ENCODE data around the gene AGBL4. TPM values are rescaled to one million over a fixed set of nuclear protein-coding genes. Genes with fewer than 3 reads are reported as not detected.

AGBL4 gene
- total and polyA plus RNA-seq, 2 of the 4 experiments (the other 2 are of a cell fraction) = not detected

DNA sequence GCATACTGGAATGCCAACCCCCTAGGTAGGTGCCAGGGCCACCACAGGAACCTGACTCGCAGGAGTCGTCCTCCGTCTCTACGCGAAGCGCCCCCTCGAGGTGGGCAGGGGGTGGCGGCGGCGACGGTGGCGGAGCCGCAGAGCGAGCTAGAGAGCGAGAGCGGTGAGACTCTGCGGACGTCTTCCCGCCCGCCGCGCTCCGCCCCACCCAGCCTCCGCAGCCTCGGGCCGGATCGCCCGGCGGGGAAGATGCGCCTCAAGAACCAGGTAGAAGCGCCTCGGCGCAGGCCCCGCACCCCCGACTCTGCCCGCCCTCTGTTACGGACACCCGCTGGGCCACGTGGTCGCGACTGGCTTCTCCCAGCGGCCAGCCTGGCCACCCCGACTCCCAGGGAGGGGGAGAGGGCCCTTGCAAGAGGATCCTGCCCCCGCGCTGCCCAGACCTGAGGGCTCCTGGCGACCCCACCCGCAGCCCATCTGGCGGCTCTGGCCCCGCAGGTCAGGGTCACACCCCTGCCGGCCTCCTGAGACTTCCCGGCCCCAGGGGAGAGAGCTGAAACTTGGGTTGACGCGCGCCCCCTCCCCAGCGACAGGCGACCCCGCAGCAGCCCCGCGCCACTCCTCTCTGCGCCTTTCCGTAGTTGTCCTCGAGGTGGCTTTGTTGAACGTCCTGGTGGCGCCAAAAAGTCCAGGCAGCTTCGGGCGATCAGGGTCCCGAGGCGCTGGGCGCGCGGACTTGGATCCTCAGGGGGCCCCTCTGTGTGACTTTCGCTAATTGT lies 24.4 kb upstream of the AGBL4 start:
- in situ Hi-C loops (cut with MboI; ENCODE audit: low sequenced_read_pairs) (no loop called here), dilution Hi-C loops (cut with HindIII; ENCODE audit: low sequenced_read_pairs, unreplicated experiment) (no loop called here)
- no peak overlapping the region for H3K9ac ChIP-seq (ENCODE audit: low read depth, low read length)

More for the DNA sequence above, 24.4 kb upstream of the AGBL4 start:
- WGBS, 2 experiments (ENCODE audit: extremely low coverage in 2 of 2, insufficient read length in 1 of 2) = 5% methylated on average over 36 of the region's 72 CpGs; no CpG with 5 or more reads in 1 of the 2 experiments
- Histone ChIP-seq H4K5ac (ENCODE audit: low read depth, low read length) (no peak overlapping the region), H3K36me3 (ENCODE audit: control insufficient read depth, insufficient read depth, low read length) (no peaks in the 10 kb centered on the region), H3K4me2 (ENCODE audit: low read depth, low read length) (no peak overlapping the region), H3K14ac (replicated peaks; ENCODE audit: low read depth, low read length) (no peak overlapping the region), H3K79me1 (ENCODE audit: low read depth in 1 of 2, low read length in 2 of 2) (no peaks in the 10 kb centered on the region), H3K9me1 (ENCODE audit: insufficient read depth, low read length) (no peaks in the 10 kb centered on the region), H3K4me1 (ENCODE audit: control insufficient read depth, insufficient read depth, low read length) (no peaks in the 10 kb centered on the region), H3K4ac (ENCODE audit: low read depth, low read length) (no peak overlapping the region), H4K8ac (ENCODE audit: low read depth in 2 of 2, low read length in 2 of 2) (no peak overlapping the region), H4K91ac (ENCODE audit: insufficient read depth, low read depth, low read length) (no peak overlapping the region), H2BK15ac (ENCODE audit: low read depth, low read length) (no peak overlapping the region), H3K23ac (ENCODE audit: low read depth, low read length) (no peak overlapping the region), H2AFZ (replicated peaks; ENCODE audit: low read length, poor library complexity) (no peak overlapping the region), H3K9me3 (ENCODE audit: control insufficient read depth, insufficient read depth, low read length) (peaks cover 1% of the 10 kb centered on the region; the same call in 1 of the 2 replicates), H2BK5ac (ENCODE audit: low read depth, low read length, poor library complexity, severe bottlenecking) (no peak overlapping the region), H3K27me3 (ENCODE audit: control insufficient read depth, insufficient read depth, low read length) (no peaks in the 10 kb centered on the region), H2BK20ac (ENCODE audit: low read depth, low read length) (no peak overlapping the region), H3K4me3 (ENCODE audit: insufficient read depth, low read depth, low read length) (no peak overlapping the region), H3K56ac (ENCODE audit: extremely low read depth, insufficient read depth, low read length) (no peak overlapping the region), H4K20me1 (ENCODE audit: insufficient read depth, low read length) (no peaks in the 10 kb centered on the region), H3K18ac (ENCODE audit: low read depth, low read length) (no peak overlapping the region), H2AK9ac (replicated peaks; ENCODE audit: low read depth, low read length, poor library complexity) (no peak overlapping the region), H3K27ac (ENCODE audit: insufficient read depth, low read length) (no peak overlapping the region), H2AK5ac (ENCODE audit: low read depth, low read length) (no peak overlapping the region), H2BK120ac (ENCODE audit: low read depth, low read length) (no peak overlapping the region)
- intact Hi-C loops (cut with micrococcal nuclease) = no loop called here
- ChIA-PET POLR2A (ENCODE audit: unreplicated experiment) (no interaction called here), CTCF (no interaction called here)
- no TSS peak for BruUV-seq (replicated peaks)
- TF ChIP-seq RAD21 (IDR thresholded peaks at IDR 0.05; ENCODE audit: low read length) (no peak), MXI1 (IDR thresholded peaks at IDR 0.05; ENCODE audit: borderline replicate concordance, low read depth, low read length) (no peak), RCOR1 (IDR thresholded peaks at IDR 0.05; ENCODE audit: insufficient replicate concordance, low read length) (no peak), SMC3 (IDR thresholded peaks at IDR 0.05; ENCODE audit: low read depth, low read length) (no peak)
- TF ChIP-seq, protein P1, sequence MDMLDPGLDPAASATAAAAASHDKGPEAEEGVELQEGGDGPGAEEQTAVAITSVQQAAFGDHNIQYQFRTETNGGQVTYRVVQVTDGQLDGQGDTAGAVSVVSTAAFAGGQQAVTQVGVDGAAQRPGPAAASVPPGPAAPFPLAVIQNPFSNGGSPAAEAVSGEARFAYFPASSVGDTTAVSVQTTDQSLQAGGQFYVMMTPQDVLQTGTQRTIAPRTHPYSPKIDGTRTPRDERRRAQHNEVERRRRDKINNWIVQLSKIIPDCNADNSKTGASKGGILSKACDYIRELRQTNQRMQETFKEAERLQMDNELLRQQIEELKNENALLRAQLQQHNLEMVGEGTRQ (IDR thresholded peaks at IDR 0.05; ENCODE audit: low read depth, low read length) = no peak
- TF ChIP-seq, protein P2, sequence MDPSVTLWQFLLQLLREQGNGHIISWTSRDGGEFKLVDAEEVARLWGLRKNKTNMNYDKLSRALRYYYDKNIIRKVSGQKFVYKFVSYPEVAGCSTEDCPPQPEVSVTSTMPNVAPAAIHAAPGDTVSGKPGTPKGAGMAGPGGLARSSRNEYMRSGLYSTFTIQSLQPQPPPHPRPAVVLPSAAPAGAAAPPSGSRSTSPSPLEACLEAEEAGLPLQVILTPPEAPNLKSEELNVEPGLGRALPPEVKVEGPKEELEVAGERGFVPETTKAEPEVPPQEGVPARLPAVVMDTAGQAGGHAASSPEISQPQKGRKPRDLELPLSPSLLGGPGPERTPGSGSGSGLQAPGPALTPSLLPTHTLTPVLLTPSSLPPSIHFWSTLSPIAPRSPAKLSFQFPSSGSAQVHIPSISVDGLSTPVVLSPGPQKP (IDR thresholded peaks at IDR 0.05; ENCODE audit: borderline replicate concordance, low read depth, low read length) = no peak
- ATAC-seq (ENCODE audit: low read depth) (no peak), DNase-seq (no peak)
